CD4-positive, alpha-beta memory T cell (primary cell): Measurements from ENCODE around the gene LRIT2. TPM values are rescaled to one million over a fixed set of nuclear protein-coding genes. Genes with fewer than 3 reads are reported as not detected.

Source experiments
- CTCF ChIA-PET: fragments of 350-600 bp; sonication (Branson Sonifier 250); formaldehyde crosslinking; loops from one replicate; lab custom pipeline; 2021; ENCODE audit warnings: inconsistent platforms; ENCODE audit not compliant: partially characterized antibody; lab: Charles Lee
- POLR2A ChIA-PET: fragments of 350-600 bp; sonication (Branson Sonifier 250); formaldehyde crosslinking; loops from one replicate; lab custom pipeline; 2021; ENCODE audit not compliant: partially characterized antibody; lab: Charles Lee
- DNase-seq, 5 donors: peaks; one replicate each; pipeline versions ENCODE4 v3.0.0 to v3.0.0-alpha.2; 2020 to 2022; ENCODE audit warnings: mixed read lengths in 1 of 5
- H3K27ac ChIP-seq: one replicate; pipeline ENCODE4 v1.7.0; 2013; ENCODE audit warnings: low read depth, low read length
- H3K27me3 ChIP-seq: 2 replicates; pipeline ENCODE4 v1.7.0; 2013; ENCODE audit warnings: mild to moderate bottlenecking, low read length, moderate library complexity; ENCODE audit not compliant: insufficient read depth
- H3K36me3 ChIP-seq: 2 replicates; pipeline ENCODE4 v1.7.0; 2013; ENCODE audit warnings: mild to moderate bottlenecking, low read length, moderate library complexity; ENCODE audit not compliant: insufficient read depth
- H3K4me1 ChIP-seq: 2 replicates; pipeline ENCODE4 v1.7.0; 2013; ENCODE audit warnings: mild to moderate bottlenecking, low read length, moderate library complexity; ENCODE audit not compliant: insufficient read depth
- H3K4me3 ChIP-seq, 2 donors: one replicate each; pipeline ENCODE4 v1.7.0; 2013; ENCODE audit warnings: low read length in 2 of 2, mild to moderate bottlenecking in 1 of 2
- H3K9me3 ChIP-seq, 2 donors: one replicate each; pipeline ENCODE4 v1.7.0; 2013; ENCODE audit warnings: low read length in 2 of 2, control low read depth in 1 of 2; ENCODE audit not compliant: control insufficient read depth in 1 of 2
- H3K27ac Mint-ChIP-seq, 7 donors: one replicate each; pipeline ENCODE4 v1.8.0; 2020 to 2021; ENCODE audit warnings: mixed read lengths in 7 of 7, mild to moderate bottlenecking in 6 of 7, inconsistent platforms in 3 of 7, moderate library complexity in 3 of 7
- H3K27me3 Mint-ChIP-seq, 2 donors: one replicate each; pipeline ENCODE4 v1.8.0; 2020 to 2021; ENCODE audit warnings: mixed read lengths in 2 of 2
- H3K36me3 Mint-ChIP-seq, 2 donors: one replicate each; pipeline ENCODE4 v1.8.0; 2020 to 2021; ENCODE audit warnings: mixed read lengths in 2 of 2, inconsistent platforms in 1 of 2, mild to moderate bottlenecking in 1 of 2
- H3K4me1 Mint-ChIP-seq, 4 donors: one replicate each; pipeline ENCODE4 v1.8.0; 2020 to 2021; ENCODE audit warnings: mixed read lengths in 4 of 4, mild to moderate bottlenecking in 1 of 4
- H3K4me3 Mint-ChIP-seq, 8 donors: one replicate each; pipeline ENCODE4 v1.8.0; 2020 to 2021; ENCODE audit warnings: mixed read lengths in 8 of 8, mild to moderate bottlenecking in 7 of 8, moderate library complexity in 6 of 8, inconsistent platforms in 3 of 8
- H3K9me3 Mint-ChIP-seq, 8 donors: one replicate each; pipeline ENCODE4 v1.8.0; 2020 to 2021; ENCODE audit warnings: mixed read lengths in 8 of 8, mild to moderate bottlenecking in 5 of 8, inconsistent platforms in 3 of 8, moderate library complexity in 1 of 8
- intact Hi-C: fragments of 100-400 bp; cut with micrococcal nuclease; formaldehyde crosslinking; loops from one replicate; pipeline ENCODE4 v1.15.1; 2023
- polyA plus RNA-seq, 2 donors: library from polyadenylated mRNA; unstranded; fragments of 300-500 nt; fragmentation: Illumina TruSeq; gene quantifications; one replicate each; pipeline ENCODE4 v1.2.3, GENCODE V29; 2021
- total RNA-seq, 2 experiments: library from RNA; stranded (reverse); gene quantifications; one replicate each; pipeline ENCODE4 v1.2.3, GENCODE V29; 2021

Gene LRIT2
- total and polyA plus RNA-seq, 4 experiments from 2014 or later = not detected

DNA sequence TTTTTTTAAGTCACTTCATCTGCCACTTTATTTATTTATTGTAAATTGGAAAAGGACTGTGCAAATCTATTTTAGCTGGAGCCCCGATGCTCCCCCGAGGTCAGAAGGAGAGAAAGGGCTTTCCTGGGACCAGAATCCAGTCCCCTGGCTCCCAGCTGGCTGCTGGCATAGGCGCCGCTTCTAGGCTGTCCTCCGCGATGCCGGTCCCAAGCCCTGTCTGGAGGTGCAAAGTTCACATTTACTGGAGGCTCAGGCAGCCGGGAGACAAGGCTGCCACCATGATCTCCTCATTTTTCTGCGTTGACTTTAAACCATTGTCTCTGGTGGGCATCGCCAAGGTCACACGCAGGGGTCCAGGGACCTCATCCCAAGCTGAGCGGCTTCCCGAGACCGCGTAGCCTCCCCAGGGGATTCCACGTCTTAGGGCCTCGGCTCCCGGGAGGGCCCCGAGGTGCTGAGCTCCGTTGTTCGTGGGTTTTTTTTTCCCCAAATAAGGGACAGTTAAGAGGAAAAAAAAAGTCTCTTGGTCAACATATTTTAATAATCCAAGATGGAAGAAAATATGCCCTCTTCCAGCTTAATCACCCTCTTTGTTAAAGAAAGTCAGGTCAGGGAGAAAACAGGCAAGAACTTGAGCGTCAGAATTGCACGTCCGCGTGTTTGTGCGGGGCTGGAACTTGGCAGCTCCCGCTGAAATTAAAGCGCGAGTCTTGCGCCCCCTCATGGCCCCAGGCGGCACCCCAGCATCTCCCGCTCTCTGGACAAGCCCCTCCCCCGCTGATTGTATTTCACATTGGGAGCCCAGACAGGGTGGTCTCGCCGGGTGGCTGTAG, 31.4 kb upstream of the LRIT2 start:
- Mint-ChIP-seq H3K27ac (no peak overlapping the region), H3K4me1 (peaks cover 2 to 11% (median 6%) of the 10 kb centered on the region in 4 donors), H3K9me3 (peaks cover 0 to 2% (median 0%) of the 10 kb centered on the region in 8 donors), H3K27me3 (peaks cover 9 to 21% of the 10 kb centered on the region in 2 donors), H3K36me3 (no peaks in the 10 kb centered on the region), H3K4me3 (peak overlapping the region in 1 of 8 donors; percentile 33)
- Histone ChIP-seq H3K27ac (no peak overlapping the region), H3K4me1 (no peaks in the 10 kb centered on the region), H3K4me3 (no peak overlapping the region), H3K36me3 (no peaks in the 10 kb centered on the region), H3K27me3 (no peaks in the 10 kb centered on the region), H3K9me3 (no peaks in the 10 kb centered on the region)
- POLR2A ChIA-PET = no interaction called here
- CTCF ChIA-PET = interaction anchor here (0.8 to 2.5 kb wide), 8 partner anchors 8 to 284 kb away, joined by 3 to 12 read pairs (median 6); partner anchors contain the start of gene GHITM
- intact Hi-C loops = no loop called here
- peak in 3 of 5 donors; percentile 16 to 20 (median 16) for DNase-seq

DNA sequence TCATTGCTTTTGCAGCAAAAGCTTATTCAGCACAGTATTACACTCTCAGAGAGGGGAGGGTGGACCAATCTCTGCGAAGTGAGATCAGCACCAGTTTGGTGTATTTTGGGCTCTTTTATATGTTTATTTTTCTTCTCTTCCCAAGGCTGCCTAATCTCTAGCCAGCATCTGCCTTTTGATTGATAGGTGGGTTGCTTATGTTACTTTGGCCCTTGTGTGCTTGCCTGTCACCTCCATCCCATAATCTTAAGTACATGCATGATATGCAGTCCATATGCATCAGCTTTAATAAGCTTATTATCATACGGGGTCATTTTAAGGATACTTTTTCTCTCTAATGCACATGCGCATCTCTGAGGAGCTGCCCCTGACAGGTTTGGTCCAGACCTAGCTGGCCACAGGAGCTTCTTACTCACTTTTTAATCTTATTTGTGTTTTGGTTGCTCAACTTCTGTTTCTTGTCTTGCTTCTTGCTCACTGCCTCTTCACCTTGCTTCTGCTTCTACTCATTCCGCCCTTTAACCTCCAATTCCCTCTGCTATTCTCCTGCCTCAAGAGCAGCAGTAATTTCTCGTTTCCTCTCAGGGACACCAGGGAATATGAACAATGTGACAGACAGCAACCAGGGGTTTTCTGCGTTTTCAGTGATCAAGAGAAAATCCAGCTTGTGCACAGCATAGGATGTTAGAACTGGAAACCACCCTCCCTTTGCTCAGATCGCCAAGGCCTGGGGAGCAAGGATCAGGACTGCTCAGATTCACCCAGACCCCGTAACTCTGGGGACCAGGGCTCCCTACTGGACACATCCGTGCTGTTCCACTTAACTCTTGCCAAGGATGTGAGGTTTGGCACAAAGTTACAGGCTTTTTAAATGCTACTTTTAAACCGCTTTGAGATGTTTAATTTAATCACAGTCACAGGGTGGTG, 29.5 kb upstream of the LRIT2 start:
- ChIA-PET POLR2A (no interaction called here), CTCF (interaction anchor here (1.0 to 1.6 kb wide), 5 partner anchors 8 to 290 kb away, joined by 3 to 5 read pairs (median 3); no protein-coding TSS in a partner anchor)
- DNase-seq = no peak
- Histone ChIP-seq H3K36me3 (no peaks in the 10 kb centered on the region), H3K4me3 (no peak overlapping the region), H3K27me3 (no peaks in the 10 kb centered on the region), H3K9me3 (no peaks in the 10 kb centered on the region), H3K27ac (no peak overlapping the region), H3K4me1 (no peaks in the 10 kb centered on the region)
- H3K4me3 Mint-ChIP-seq = no peak overlapping the region
- peaks cover 0 to 7% (median 0%) of the 10 kb centered on the region in 8 donors for H3K9me3 Mint-ChIP-seq
- peaks cover 8 to 16% of the 10 kb centered on the region in 2 donors for H3K27me3 Mint-ChIP-seq
- no peaks in the 10 kb centered on the region for H3K36me3 Mint-ChIP-seq
- no peak overlapping the region for H3K27ac Mint-ChIP-seq
- H3K4me1 Mint-ChIP-seq = peaks cover 2 to 11% (median 6%) of the 10 kb centered on the region in 4 donors
- intact Hi-C loops = no loop called here

DNA sequence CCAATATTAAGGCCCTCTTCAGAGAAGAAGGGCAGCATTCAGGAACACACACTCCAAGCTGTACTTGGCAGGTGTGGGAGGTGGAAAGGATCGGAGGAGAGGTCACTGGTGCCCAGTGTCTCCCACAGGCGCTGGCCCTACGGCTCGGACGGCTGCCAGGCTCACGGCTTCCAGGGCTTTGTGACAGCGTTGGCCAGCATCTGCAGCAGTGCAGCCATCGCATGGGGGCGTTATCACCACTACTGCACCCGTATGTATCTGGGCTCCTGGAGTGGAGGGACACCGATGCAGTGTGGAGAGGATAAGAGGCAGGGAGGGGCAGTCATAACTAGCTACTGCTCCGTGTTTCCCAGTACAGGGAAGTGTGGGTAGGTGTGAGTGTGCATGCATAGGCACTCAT, 23.4 kb upstream of the LRIT2 start:
- CTCF ChIA-PET = no interaction called here
- peaks cover 0 to 7% of the 10 kb centered on the region in 2 donors for H3K27me3 Mint-ChIP-seq
- no peak overlapping the region for H3K27ac ChIP-seq
- no peaks in the 10 kb centered on the region for H3K9me3 ChIP-seq
- intact Hi-C loops = no loop called here
- H3K27ac Mint-ChIP-seq = no peak overlapping the region
- no peak overlapping the region for H3K4me3 Mint-ChIP-seq
- peaks cover 0 to 6% (median 0%) of the 10 kb centered on the region in 8 donors for H3K9me3 Mint-ChIP-seq
- no peaks in the 10 kb centered on the region for H3K36me3 Mint-ChIP-seq
- H3K4me3 ChIP-seq = no peak overlapping the region
- no peaks in the 10 kb centered on the region for H3K27me3 ChIP-seq
- POLR2A ChIA-PET = no interaction called here
- no peak for DNase-seq
- H3K4me1 ChIP-seq = no peaks in the 10 kb centered on the region
- H3K36me3 ChIP-seq = no peaks in the 10 kb centered on the region
- no peaks in the 10 kb centered on the region for H3K4me1 Mint-ChIP-seq

DNA sequence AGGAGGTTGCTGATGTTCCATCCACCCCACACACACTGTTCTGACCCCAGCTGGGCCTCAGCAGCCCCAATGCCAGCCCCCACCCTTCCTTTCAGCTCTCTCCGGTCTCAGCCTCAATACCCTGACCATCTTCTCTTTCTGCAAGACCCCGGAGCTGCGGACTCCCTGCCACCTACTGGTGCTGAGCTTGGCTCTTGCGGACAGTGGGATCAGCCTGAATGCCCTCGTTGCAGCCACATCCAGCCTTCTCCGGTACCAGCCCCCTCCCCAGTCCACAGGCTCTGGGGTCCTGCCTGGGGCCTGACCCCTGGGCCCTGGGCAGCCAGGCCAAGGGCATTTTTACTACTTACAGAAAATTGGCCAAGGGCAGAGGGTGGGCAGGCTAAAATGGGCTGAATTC, 22.2 kb upstream of the LRIT2 start:
- no peak for DNase-seq
- no peaks in the 10 kb centered on the region for H3K9me3 ChIP-seq
- H3K36me3 Mint-ChIP-seq = no peaks in the 10 kb centered on the region
- H3K4me3 ChIP-seq = no peak overlapping the region
- intact Hi-C loops = no loop called here
- H3K4me3 Mint-ChIP-seq = peak overlapping the region in 1 of 8 donors; percentile 47
- H3K36me3 ChIP-seq = no peaks in the 10 kb centered on the region
- no peak overlapping the region for H3K27ac ChIP-seq
- H3K27me3 Mint-ChIP-seq = peaks cover 0 to 7% of the 10 kb centered on the region in 2 donors
- ChIA-PET CTCF (interaction anchor here (1.0 to 1.5 kb wide), 3 partner anchors 17 to 293 kb away, joined by 4 read pairs; no protein-coding TSS in a partner anchor), POLR2A (no interaction called here)
- H3K4me1 Mint-ChIP-seq = no peaks in the 10 kb centered on the region
- peaks cover 0 to 6% (median 0%) of the 10 kb centered on the region in 8 donors for H3K9me3 Mint-ChIP-seq
- H3K27me3 ChIP-seq = no peaks in the 10 kb centered on the region
- H3K27ac Mint-ChIP-seq = no peak overlapping the region
- no peaks in the 10 kb centered on the region for H3K4me1 ChIP-seq

DNA sequence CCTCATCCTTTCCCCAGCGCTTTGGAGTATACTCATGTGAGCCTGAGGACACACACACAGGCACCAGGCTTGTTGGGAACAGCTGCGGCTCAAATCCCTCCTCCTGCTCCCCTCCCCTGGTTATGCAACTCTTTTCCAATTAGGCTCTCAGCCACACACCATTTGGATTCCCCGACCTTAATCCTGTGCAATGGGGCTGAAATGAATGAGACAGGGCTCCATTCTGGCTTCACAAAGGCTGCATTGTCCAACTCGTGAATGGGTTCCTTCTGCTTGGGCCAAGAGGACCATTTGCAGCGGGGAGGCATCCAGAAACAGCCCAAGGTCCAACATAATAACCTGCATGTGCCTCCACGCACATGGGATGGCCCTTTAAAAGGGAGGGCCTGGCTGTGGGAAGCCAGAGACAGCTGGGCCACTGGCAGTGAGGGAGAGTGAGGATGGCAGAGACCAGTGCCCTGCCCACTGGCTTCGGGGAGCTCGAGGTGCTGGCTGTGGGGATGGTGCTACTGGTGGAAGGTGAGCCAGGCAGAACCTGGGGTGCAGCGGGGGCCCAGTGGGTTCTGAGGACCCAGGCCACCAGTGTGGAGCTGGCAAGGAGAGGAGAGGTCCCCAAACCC, 19.4 kb upstream of the LRIT2 start, which contains the start of gene RGR:
Gene RGR (plus strand): TSS at position 403 of the 620 bp plus-strand sequence. CDS start 38 bp downstream, at position 441.
- CTCF ChIA-PET = interaction anchor here (1.5 kb wide), 1 partner anchor 20 kb away, joined by 4 read pairs; no protein-coding TSS in a partner anchor
- Histone ChIP-seq H3K27ac (no peak within 1 kb of the TSS), H3K27me3 (no peaks in the 10 kb centered on the region), H3K9me3 (no peaks in the 10 kb centered on the region), H3K4me3 (no peak within 1 kb of the TSS), H3K4me1 (no peaks in the 10 kb centered on the region), H3K36me3 (no peaks in the 10 kb centered on the region)
- Mint-ChIP-seq H3K27me3 (peaks cover 0 to 4% of the 10 kb centered on the region in 2 donors), H3K4me3 (no peak within 1 kb of the TSS), H3K9me3 (peaks cover 0 to 2% (median 0%) of the 10 kb centered on the region in 8 donors), H3K36me3 (no peaks in the 10 kb centered on the region), H3K4me1 (no peaks in the 10 kb centered on the region), H3K27ac (no peak within 1 kb of the TSS)
- DNase-seq = no peak
- POLR2A ChIA-PET = no interaction called here
- intact Hi-C loops = no loop called here

DNA sequence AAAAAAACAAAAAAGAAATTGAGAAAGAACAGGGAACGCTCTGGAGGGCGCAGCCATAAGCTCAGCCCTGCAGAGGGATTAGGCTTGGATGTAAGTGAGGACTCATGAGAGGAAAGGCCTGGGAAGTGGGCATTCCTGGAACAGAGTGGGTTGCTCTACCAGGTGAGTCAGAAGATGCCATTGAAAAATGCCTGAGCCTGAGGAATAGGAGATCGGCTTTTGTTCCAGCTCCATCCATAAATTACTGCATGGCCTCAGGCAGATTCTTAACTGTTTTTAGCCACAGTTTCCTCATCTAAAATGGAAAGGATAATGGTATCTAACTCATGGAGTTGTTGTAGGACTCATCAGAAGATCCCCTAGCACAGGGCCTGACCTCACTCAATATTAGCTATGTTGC, 18.4 kb upstream of the LRIT2 start:
- no peaks in the 10 kb centered on the region for H3K36me3 ChIP-seq
- no peaks in the 10 kb centered on the region for H3K4me1 ChIP-seq
- intact Hi-C loops = no loop called here
- H3K4me3 Mint-ChIP-seq = no peak overlapping the region
- H3K27me3 ChIP-seq = no peaks in the 10 kb centered on the region
- H3K27me3 Mint-ChIP-seq = peaks cover 0 to 4% of the 10 kb centered on the region in 2 donors
- no peak overlapping the region for H3K27ac ChIP-seq
- no peak for DNase-seq
- H3K9me3 ChIP-seq = no peaks in the 10 kb centered on the region
- H3K4me1 Mint-ChIP-seq = no peaks in the 10 kb centered on the region
- ChIA-PET CTCF (interaction anchor here (1.2 to 1.5 kb wide), 2 partner anchors 13 to 21 kb away, joined by 3 to 4 read pairs; no protein-coding TSS in a partner anchor), POLR2A (no interaction called here)
- peaks cover 0 to under 1% (median 0%) of the 10 kb centered on the region in 8 donors for H3K9me3 Mint-ChIP-seq
- H3K36me3 Mint-ChIP-seq = no peaks in the 10 kb centered on the region
- no peak overlapping the region for H3K27ac Mint-ChIP-seq
- no peak overlapping the region for H3K4me3 ChIP-seq
